Activated T-cell treated with anti-CD3 and anti-CD28 coated beads, Interleukin-2, amount 50 U/mL, for 24 hours (primary cell): ENCODE measurements around the gene GRIN2C.
"Not testable (repeated sequence)": the region's sequence is repeated elsewhere in the genome, so short reads cannot be mapped to it uniquely, and the experiment has no call there.

Experiments
- DNase-seq: peaks from one replicate; pipeline ENCODE4 v3.0.0-alpha.2; 2020
- H3K27ac Mint-ChIP-seq: 2 replicates; pipeline ENCODE4 v1.8.0; 2020; ENCODE audit warnings: mild to moderate bottlenecking, mixed read lengths
- H3K27me3 Mint-ChIP-seq: 2 replicates; pipeline ENCODE4 v1.8.0; 2020; ENCODE audit warnings: mixed read lengths
- H3K36me3 Mint-ChIP-seq: 2 replicates; pipeline ENCODE4 v1.8.0; 2020; ENCODE audit warnings: low read depth, mixed read lengths
- H3K4me1 Mint-ChIP-seq: 2 replicates; pipeline ENCODE4 v1.8.0; 2020; ENCODE audit warnings: low read depth, mixed read lengths
- H3K4me3 Mint-ChIP-seq: 2 replicates; pipeline ENCODE4 v1.8.0; 2020; ENCODE audit warnings: mild to moderate bottlenecking, moderate library complexity, mixed read lengths
- H3K9me3 Mint-ChIP-seq: 2 replicates; pipeline ENCODE4 v1.8.0; 2020; ENCODE audit warnings: mixed read lengths

Gene GRIN2C

DNA sequence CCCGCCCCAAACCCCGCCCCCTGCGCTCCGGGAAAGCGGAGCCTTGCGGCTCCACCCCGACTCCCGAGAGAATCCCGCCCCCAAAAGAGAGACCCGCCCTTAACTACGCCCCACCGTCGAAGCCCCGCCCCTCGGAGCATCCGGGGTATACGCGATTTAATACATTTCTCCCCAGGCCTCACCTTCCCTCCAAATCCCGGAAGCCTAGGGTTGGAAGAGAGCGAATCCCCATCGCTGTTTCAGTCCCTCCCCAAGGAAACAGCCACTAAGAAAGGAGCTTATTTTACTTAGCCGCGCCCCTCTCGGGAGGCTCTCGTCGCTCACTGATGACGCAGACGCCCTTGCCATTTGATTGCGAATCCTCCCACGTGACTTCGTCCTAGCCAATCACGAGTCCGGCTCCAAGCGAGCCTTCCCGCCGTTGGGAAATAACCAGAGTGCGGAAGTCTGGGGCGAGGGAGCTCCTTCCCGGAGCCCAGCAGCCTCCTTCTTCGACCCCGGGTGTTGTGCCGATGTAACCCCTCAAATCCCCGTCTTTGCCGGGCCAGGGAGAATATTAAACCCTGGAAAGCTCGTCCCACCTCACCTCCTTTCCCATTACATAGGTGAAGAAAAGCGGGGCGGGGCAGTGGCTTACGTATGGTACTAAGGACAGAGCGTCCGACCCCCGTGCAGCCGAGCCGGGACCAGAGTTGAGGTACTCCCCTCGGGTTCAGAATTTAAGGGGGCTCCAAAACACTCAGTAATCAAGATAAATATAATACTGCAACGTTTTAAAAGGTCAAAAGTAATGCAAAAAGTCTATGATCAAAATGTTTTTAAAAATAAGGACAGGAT lies 13.6 kb upstream of the GRIN2C start:
- Mint-ChIP-seq H3K9me3 (no peaks in the 10 kb centered on the region), H3K27me3 (no peaks in the 10 kb centered on the region), H3K27ac (peak overlapping the region; percentile 96), H3K4me3 (peak overlapping the region; percentile 81), H3K36me3 (peaks cover 7% of the 10 kb centered on the region), H3K4me1 (peaks cover 30% of the 10 kb centered on the region)
- peak; percentile 99 for DNase-seq

DNA sequence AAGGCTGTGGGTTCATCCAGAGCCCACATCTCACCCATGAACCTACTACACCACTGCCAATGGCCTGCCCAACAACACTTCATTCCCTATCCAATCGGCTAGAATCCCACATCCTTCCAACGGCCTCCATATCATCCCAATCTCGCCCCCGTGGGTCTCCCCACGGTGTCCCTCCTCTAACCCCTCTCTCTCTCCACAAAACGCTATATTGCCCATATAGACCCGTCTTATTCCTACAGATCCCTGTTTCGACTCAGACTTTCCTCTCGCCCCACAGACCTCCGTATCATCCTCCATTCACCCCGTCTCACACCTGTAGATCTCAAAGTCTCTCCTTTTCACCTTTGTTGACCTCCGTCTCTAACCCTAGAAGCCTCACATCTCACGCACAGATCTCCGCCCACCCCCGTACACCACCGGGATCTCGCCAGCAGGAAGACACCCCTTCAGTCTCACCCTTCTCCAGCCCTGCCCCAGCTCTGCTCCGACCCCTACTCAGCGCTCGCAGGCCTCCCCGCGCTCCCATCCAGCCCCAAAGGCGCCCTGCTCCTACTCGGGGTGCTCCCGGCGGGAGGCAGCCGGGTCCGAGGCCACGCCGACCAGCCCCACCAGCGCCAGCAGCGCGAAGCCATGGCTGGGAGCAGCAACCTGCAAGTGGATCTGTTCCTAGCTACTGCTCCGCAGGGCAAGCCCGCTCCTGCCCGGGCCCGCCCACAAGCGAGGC lies 12.8 kb upstream of the GRIN2C start, which contains the start of gene FDXR:
FDXR (minus strand) TSS at position 682 of the 724 bp plus-strand sequence; CDS start at position 632, 50 bp downstream.
- Mint-ChIP-seq H3K27me3 (no peaks in the 10 kb centered on the region), H3K9me3 (no peaks in the 10 kb centered on the region), H3K36me3 (peaks cover 7% of the 10 kb centered on the region), H3K4me3 (peak within 1 kb of the TSS; percentile 81), H3K4me1 (peaks cover 30% of the 10 kb centered on the region), H3K27ac (peak within 1 kb of the TSS; percentile 96)
- no peak for DNase-seq

GRCh38 chr17:74871356-74872076 lies 11.8 kb upstream of the GRIN2C start:
- Mint-ChIP-seq H3K4me3 (peak overlapping the region; percentile 81), H3K36me3 (peaks cover 7% of the 10 kb centered on the region), H3K9me3 (no peaks in the 10 kb centered on the region), H3K27ac (no peak overlapping the region), H3K27me3 (no peaks in the 10 kb centered on the region), H3K4me1 (peaks cover 30% of the 10 kb centered on the region)
- no peak for DNase-seq

DNA sequence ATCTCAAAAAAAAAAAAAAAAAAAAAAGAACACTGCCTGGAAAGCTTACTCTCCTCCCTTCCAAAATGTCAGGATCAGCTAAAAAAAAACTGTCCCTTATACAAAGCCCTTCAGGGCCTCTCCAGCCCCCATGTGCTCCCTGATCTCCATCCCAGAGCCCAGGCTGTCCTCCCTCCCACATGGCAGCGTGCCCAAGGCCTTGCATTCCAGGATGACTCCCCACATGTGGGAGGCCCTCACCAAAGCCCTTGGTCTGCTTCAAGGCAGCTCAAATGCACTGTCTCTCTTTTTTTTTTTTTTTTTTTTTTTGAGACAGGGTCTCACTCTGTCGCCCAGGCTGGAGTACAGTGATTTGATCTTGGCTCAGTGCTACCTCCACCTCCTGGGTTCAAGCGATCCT lies 10.8 kb upstream of the GRIN2C start:
- Mint-ChIP-seq H3K27ac (no peak overlapping the region), H3K9me3 (no peaks in the 10 kb centered on the region), H3K27me3 (no peaks in the 10 kb centered on the region), H3K4me3 (no peak overlapping the region), H3K4me1 (peaks cover 30% of the 10 kb centered on the region), H3K36me3 (peaks cover 7% of the 10 kb centered on the region)
- no peak for DNase-seq

DNA sequence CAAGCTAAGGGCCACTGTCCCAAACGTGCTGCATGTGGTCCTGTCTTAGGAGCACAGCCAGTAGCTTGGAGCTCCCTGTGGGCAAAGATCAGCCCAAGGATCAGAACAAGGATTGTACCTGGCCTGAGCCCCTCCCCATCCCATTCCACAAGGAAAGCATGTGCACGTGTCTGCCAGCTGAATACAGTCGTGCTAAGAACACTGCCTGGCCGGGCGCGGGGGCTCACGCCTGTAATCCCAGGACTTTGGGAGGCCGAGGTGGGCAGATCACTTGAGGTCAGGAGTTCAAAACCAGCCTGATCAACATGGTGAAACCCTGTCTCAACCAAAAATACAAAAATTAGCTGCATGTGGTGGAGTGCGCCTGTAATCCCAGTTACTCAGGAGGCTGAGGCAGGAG lies 10.3 kb upstream of the GRIN2C start:
- not testable (repeated sequence) for H3K27me3 Mint-ChIP-seq, DNase-seq, H3K9me3 Mint-ChIP-seq, H3K4me3 Mint-ChIP-seq, H3K36me3 Mint-ChIP-seq, H3K27ac Mint-ChIP-seq
- H3K4me1 Mint-ChIP-seq = peaks cover 25% of the 10 kb centered on the region

DNA sequence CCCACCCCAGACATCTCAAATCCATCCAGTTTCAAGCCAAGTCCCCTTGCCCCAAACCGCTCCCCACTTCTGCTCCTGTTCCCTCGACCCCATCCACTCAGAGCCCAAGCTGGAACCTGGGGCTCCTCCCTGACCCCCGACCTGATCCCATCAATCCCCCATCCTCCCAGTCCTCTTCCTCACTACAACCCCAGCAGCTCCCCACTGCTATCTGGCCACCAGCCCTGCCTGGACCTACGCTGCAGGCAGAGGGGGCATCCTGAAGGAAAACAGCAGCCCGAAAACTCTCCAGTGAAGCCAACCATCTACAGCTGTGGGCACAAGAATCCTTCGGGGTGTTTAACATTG lies 9.2 kb upstream of the GRIN2C start:
- DNase-seq = no peak
- Mint-ChIP-seq H3K4me3 (no peak overlapping the region), H3K27me3 (no peaks in the 10 kb centered on the region), H3K4me1 (peaks cover 21% of the 10 kb centered on the region), H3K36me3 (peaks cover 8% of the 10 kb centered on the region), H3K27ac (no peak overlapping the region), H3K9me3 (no peaks in the 10 kb centered on the region)

DNA sequence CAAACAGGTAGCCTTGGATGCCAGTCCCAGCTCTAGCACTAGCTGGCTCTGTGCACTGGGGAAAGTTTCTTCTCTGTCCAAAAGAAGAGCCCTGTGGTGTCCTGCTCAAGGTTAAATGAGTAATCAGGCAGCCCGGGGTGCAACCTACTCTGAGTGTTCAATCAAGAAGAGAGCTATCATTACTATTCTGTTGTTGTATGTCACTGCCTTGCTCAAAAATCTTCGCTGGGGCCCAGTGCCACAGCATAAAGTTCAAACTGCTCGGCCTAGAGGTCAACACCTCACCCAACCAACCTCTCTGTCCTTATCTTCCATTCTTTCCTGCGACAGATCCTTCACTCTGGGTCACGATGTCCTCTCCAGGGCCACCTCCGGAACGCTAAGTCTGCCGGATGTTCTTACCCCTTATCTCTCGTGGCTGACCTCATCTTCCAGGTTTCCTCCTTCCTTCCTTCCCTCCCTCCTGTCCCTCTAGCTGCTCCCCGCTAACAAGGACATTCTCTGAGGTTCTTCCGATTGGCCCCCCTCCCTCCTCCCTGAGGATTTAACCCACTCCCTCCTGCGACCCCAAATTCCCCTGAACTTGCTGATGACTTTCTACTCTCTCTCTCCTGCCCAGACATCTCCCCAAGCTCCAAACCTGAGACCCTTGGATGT lies 8.7 kb upstream of the GRIN2C start:
- Mint-ChIP-seq H3K27ac (no peak overlapping the region), H3K4me1 (peaks cover 18% of the 10 kb centered on the region), H3K27me3 (no peaks in the 10 kb centered on the region), H3K9me3 (no peaks in the 10 kb centered on the region), H3K36me3 (peaks cover 8% of the 10 kb centered on the region), H3K4me3 (no peak overlapping the region)
- DNase-seq = no peak

DNA sequence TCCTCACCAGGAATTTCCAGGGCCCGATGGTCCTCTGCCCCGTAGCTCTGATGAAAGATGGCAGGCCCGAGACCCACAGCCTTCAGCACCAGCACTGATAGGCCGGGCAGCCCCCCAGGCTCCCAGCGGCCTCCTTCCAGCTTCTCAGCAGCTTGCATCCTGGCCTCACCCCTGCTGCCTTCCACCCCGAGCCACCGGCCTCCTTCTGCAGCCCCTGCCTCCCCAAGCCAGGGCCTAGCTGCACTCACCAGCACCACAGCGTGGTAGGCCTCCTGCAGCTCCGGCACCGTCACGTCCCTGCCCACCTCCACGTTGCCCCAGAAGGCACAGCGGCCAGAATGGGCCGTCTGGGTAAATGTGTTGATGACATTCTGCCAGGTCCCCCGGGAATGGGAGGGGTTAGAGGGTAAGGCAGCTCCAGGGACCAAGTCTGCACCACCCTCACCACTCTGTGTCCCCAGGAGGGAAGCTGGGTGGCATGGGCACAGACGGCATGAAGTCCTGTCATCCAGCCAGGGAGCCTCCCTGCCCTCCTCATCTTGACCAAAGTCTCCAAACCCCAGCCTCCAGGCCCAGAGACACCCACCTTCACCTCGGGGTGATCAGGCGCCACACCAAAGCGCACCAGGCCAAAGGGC lies 6.6 kb upstream of the GRIN2C start:
- Mint-ChIP-seq H3K27me3 (peaks cover 8% of the 10 kb centered on the region), H3K4me3 (no peak overlapping the region), H3K36me3 (peaks cover 6% of the 10 kb centered on the region), H3K9me3 (no peaks in the 10 kb centered on the region), H3K27ac (no peak overlapping the region), H3K4me1 (peaks cover 13% of the 10 kb centered on the region)
- no peak for DNase-seq

- no peak overlapping the region for H3K4me3 Mint-ChIP-seq
- peaks cover 14% of the 10 kb centered on the region for H3K27me3 Mint-ChIP-seq
- peaks cover 6% of the 10 kb centered on the region for H3K36me3 Mint-ChIP-seq
- no peaks in the 10 kb centered on the region for H3K9me3 Mint-ChIP-seq
- peaks cover 9% of the 10 kb centered on the region for H3K4me1 Mint-ChIP-seq
- DNase-seq = no peak
- no peak overlapping the region for H3K27ac Mint-ChIP-seq
Observed at GRCh38 chr17:74865504-74866197, 6.0 kb upstream of the GRIN2C start.

- peak; percentile 85 for DNase-seq
- Mint-ChIP-seq H3K36me3 (peaks cover 6% of the 10 kb centered on the region), H3K27ac (no peak overlapping the region), H3K27me3 (peaks cover 21% of the 10 kb centered on the region), H3K9me3 (no peaks in the 10 kb centered on the region), H3K4me3 (no peak overlapping the region), H3K4me1 (peaks cover 15% of the 10 kb centered on the region)
Observed at GRCh38 chr17:74864866-74865395, 5.2 kb upstream of the GRIN2C start.

DNA sequence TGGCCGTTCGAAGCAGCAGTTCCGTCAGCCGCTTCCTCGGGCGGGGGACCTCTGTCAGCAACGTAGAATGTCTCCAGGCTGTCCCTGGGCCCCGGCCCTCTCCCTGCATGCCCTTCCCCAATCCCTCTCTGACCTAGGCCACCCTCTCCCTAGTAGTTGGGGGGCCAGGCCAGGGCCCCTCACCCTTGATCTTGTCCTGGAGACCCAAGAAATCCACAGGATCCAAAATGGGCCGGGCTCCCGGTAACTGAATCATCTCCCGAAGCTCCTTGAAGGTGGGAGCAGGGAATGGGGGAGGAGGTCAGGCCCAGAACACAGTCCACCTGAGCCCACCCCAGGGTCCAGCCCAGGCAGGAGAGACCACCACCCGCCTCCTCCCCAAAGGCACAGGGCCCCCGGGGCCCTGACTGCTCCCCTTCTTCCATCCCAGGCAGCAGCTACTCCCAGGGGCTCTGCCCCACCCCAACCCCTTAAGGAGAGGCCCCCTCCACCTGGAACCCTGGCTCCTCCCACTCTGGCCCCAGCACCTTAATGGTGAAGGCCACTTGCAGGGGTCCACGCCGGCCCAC lies 4.7 kb upstream of the GRIN2C start:
- no peak for DNase-seq
- Mint-ChIP-seq H3K4me1 (peaks cover 15% of the 10 kb centered on the region), H3K36me3 (peaks cover 6% of the 10 kb centered on the region), H3K9me3 (no peaks in the 10 kb centered on the region), H3K4me3 (no peak overlapping the region), H3K27me3 (peaks cover 21% of the 10 kb centered on the region), H3K27ac (no peak overlapping the region)

- no peak for DNase-seq
- Mint-ChIP-seq H3K4me1 (peaks cover 19% of the 10 kb centered on the region), H3K36me3 (peaks cover 6% of the 10 kb centered on the region), H3K9me3 (no peaks in the 10 kb centered on the region), H3K4me3 (no peak overlapping the region), H3K27ac (no peak overlapping the region), H3K27me3 (peaks cover 28% of the 10 kb centered on the region)
Observed at GRCh38 chr17:74863420-74864296, 4.0 kb upstream of the GRIN2C start.
